Right forelimb (tissue), 1 donor: ENCODE measurements around the gene HSBP1L1.
"Not testable (repeated sequence)": the region's sequence is repeated elsewhere in the genome, so short reads cannot be mapped to it uniquely, and the experiment has no call there.

Experiments used
- DNase-seq: peaks from one replicate; pipeline ENCODE4 v3.0.0-alpha.2; 2018

Gene HSBP1L1

DNA sequence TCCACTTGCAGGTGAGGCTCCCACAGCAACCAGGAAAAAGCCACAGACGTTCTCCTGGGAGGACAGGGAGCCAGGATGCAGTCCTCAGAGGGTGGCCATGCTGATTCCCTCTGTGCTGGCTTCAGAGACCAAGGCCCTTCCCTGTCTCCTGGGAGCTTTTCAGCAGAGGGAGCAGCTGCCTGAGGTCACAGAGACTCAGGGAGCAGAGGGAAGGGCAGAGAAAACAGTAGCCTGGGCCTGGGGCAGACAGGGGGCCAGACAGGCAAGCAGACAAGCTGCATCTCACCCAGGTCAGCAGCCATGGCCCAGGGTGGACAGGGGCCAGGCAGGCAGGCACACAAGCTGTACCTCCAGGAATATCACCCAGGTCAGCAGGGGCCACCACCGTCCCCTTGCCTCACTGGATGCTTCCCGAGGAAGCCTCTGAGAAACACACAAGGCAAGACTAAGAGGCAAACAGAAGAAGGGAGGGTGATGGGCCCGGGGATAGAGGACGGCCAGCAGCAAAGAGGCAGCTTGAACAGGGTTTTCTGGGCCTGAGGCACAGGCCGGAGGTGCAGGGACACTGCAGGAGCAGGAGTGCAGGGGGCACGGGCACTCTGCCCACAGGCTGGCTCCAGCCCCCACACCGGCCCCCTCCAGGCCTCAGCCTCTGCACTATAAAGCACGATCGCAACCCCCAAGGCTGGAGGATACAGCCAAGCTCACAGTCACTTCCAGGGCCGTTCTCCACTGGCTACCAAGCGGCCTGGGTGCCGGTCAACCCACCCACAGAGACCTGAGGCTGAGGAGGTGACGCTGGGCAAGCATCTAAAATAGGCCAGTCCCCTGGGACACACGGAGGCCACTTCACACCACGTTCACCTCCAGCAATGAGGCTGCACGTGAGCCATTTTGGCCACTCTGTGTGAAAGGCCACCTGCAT lies 19.1 kb upstream of the HSBP1L1 start:
- DNase-seq: no peak

DNA sequence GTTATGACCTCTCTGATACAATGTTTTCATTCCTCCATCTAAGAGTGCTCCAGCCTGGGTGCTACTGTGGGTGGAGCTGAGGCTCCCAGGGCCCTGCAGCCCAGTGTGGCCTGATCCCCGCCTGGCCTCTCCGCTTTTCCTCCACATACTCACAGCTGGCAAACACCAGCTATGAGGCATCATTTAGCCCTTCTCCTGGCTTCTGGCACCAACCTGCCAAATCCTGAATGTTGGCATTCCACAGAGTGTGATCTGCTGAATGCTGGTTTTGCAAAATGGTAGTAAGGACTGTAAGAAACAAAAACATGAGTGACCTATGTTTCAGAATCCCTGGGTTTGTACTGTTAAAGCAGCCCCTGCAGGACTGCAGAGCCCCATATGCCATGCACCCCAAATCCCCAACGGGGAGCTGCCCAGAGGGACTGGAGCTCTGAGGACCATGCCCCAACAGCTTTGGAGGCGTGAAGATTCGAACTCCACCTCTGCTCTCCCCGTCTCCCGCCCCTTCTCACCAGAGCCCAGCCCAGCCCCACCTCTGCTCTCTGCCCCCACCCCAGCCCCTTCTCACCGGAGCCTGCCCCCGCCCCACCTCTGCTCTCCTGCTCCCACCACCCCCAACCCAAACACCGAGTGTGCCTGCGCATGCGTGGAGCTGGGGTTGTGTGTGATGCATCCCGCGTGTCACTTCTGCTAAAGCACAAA lies 17.2 kb upstream of the HSBP1L1 start:
- peak; percentile 24 for DNase-seq

DNA sequence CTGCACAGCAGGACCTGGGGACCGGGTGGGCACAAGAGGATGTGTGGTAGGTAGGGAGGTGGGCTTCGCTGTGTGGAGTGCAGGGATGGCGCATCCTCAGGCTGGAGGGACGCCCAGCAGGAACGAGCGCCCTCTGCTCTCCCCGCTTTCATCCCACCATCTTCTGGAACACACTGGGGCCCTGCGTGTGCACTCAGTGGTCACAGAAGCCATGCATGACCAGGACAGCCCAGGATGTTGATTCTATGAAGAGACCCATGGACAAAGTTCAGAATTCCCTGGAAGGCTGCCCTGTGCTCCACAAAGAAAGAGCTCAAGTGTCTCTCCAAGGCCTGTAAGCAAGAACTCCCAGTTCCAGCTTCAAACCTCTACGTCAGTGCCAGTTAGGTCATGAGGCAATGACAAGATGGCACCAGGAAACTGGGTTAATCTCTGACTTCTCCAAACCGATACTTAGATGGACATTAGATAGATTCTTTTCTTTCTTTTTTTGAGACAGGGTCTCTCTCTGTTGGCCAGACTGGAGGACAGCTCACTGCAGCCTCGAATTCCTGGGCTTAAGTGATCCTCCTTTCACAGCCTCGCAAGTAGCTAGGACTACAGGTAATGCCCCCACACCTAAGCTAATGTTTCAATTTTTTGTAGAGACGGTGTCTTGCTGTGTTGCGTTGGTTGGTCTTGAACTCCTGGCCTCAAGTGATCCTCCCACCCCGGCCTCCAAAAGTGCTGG lies 16.4 kb upstream of the HSBP1L1 start:
- peak; percentile 2 for DNase-seq

DNA sequence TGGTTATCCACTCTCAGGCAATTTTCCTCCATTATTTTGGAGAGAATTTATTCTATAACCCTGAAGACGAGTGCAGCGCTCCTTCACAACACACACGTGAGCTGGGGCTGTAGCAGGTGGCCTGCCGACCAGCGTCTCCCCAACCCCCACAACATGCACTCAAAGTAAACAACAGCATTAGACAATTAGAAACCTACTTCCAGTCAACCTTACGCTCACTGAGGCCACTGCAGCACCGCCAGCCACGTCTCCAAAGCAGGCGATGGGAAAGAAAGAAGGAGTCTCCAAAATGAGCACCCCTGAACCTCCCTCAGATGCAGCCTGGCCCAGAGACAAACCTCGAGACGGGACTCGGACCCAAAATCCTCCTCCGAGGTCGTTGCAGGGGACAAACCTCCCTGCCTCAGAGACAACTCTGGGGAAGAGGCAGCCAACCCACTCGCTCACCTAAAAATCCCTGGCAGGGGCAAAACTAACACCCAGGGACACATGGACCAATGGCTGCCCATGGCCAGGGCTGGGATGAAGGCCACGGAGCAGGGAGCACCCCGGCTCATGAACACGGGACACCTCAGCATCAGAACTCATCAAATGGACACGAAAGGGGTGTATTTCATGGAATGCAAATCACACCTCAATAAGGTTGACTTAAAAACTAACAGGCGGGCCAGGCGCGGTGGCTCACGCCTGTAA lies 15.6 kb upstream of the HSBP1L1 start:
- peak; percentile 32 for DNase-seq

DNA sequence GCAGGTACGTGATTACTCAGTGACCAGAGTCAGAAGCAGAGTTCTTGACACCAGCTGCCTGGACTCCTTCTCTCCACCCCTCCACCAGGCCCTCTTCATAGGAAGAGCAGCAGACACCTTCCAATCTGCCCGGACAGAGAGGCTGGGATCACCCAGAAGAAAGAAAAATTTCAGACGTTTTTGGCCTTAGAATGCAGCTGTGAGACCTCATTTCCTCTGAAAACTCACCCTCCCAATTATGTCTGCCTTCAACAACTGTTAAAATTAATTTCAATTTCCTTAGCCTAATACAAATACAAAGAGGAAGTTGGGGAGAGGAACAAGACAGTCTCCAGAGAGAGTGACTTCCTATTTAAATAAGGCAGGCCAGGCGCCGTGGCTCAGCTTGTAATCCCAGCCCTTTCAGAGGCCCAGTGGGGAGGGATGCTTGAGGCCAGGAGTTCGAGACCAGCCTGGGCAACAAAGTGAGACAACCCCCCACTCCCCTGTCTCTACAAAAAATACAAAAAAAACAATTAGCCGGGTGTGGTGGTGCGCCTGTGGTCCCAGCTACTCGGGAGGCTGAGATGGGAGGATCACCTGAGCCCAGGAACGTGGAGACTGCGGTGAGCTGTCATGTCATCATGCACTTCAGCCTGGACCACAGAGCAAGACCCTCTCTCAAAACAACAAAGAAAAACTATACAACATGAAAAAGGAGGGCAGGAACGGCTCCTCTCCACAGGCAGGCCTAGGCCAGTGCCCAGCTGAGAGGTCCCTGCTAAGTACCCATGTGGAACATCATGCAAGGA lies 14.6 kb upstream of the HSBP1L1 start:
- peak; percentile 42 for DNase-seq

DNA sequence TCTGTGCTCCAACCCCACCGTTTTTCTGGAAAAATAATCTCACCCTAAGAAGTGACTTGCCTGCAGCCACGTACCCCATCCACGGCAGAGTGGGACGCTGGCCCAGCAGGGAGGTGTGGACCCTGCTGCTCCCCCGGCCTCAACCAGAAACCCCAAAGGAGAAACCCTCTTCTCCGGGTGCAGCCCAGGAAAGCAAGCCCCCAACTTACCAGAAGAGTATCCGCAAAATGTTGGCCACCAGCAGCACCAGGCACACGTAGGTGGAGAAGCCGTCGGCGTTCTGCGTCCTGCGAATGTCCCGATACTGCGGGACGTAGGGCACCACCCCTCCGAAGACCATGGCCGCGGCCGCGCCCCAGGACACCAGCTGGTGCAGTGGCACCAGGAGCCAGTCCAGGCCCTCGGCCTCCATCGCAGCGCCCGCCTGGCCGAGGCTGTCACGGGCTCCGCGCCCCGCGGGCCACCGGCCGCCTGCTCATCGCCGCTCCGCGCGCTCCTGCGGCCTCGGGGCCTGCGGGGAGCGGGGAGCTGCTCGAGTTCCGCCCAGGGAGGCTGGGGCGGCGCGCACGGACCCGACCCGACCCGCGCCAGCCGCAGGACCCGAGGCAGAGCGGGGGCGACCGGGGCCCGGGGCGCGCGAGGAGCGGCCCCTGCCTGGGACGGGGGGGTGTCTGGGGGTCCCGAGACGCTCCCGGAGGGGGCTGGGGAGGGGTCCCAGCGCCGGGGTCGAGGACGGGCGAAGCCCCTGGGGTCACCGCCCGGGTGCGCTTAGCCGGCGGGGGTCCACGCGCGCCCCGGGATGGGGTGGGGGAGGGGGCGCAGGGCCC lies 13.7 kb upstream of the HSBP1L1 start:
- peak; percentile 58 for DNase-seq

DNA sequence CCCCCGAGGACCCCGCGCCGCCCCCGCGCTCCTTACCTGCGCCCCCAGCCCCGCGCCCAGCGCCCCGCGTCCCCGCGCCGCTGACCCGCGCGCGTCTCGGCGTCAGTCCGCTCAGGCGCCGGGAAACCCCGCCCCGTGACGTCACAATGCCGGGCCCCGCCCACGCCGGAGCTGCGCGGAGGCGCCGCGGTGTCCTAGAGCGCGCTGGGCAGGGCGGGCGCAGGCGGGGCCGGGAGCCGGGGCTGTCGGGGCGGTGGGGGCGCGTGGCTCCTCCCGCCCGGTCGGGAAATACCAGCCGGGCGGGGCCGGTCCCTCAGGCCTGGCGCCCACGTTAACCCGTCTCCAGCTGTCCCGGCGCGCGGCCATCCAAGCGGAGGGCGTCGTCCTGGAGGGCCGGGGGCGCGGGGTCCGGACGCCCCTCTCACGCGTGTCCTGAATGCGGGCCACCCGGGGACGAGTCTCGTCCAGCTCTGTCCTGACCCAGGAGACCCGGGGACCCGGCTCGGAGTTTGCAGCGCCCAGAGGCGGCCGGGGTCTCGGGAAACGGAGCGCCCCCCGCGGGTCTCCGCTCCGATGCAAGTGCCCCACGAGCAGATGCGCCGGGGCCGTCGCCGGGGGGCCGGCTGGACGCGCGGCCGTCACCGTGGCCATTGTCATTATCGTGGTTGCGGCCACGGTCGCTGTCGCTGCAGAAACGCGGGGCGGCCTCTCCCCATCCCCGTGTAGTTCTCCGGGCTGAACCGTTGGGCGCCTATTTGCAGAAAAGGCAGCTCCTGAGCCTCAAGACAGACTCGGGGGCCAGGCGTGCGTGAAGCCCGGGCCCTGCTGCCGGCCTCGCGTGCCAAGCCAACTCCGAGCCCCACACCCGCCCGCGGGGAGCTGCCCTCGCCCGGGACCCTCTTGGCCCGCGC lies 12.6 kb upstream of the HSBP1L1 start, which contains the start of gene SLC66A2:
TSS of gene SLC66A2 (minus strand) at position 109 of the 911 bp plus-strand sequence. CDS start 727 bp downstream, outside the sequence.
- peak; percentile 97 for DNase-seq

DNA sequence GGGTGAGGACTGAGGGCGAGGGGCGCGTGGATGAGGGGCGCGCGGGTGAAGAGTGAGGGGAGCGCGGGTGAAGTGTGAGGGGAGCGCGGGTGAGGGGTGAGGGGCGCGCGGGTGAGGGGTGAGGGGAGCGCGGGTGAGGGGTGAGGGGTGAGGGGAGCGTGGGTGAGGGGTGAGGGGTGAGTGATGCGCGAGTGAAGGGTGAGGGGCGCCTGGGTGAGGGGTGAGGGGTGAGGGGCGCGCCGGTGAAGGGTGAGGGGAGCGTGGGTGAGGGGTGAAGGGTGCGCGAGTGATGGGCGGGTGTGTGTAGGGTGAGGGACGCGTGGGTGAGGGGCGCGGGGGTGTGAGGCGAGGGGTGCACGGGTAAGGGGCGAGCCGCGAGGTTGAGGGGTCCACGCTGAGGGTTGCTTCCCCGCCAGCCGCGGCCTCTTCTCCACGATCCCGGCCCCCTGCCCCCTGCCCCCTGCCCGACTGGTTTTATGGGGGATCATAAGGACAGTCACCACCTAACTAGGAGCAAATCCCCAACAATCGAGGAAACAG lies 11.9 kb upstream of the HSBP1L1 start:
- DNase-seq: peak; percentile 42

DNA sequence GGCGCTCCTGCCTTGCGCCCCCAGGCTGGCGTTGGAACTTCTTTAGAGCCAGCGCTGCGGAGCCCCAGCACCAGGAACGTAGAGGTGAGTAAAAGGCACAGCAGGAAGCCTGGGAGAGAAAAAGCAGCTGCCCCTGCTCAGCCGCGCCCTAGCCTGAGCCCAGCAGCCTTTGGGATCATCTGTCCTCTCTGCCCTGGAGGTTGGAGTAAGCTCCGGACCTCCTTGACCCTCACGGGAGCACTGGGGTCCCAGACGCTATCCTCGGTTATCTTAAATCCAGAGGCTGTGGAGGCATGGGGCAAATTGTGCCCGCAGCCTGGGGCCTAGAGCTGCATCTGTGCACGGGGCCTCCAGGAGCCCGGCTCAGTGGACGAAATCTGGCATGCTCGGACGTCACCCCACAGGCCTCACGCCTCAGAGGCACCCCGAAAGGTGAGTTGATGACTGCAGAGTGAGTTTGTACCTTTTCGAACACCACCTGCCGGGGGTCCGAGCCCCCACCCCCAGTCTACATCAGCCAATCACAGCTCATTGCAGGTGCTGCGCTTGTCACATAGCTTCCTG lies 11.4 kb upstream of the HSBP1L1 start:
- DNase-seq: peak; percentile 39

DNA sequence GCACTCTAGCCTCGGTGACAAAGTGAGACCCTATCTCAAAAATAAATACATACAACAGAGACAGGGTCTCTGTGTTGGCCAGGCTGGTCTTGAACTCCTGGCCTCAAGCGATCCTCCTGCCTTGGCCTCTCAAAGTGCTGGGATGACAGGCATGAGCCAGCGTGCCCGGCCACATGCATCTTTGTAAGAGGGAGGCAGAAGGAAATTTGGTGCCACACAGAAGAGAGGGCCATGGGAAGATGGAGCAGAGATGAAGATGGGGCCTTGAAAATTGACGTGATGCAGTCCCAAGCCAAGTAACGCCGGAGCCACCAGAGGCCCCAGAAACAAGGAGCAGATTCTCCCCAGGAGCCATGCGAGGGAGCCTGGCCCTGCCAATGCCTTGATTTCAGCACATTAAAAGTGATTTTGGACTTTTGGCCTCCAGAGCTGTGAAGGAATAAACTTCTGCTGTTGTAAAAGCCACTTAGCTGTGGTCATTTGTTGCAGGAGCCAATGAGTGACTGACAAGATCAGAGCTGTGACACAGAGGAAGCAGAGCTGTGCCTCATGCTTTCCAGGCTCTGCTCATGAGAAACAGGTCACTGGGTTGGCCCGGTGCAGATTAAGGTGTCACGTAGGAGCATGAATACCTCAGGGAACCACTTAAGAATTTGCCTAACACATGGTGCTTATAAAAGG lies 10.3 kb upstream of the HSBP1L1 start:
- peak; percentile 12 for DNase-seq

DNA sequence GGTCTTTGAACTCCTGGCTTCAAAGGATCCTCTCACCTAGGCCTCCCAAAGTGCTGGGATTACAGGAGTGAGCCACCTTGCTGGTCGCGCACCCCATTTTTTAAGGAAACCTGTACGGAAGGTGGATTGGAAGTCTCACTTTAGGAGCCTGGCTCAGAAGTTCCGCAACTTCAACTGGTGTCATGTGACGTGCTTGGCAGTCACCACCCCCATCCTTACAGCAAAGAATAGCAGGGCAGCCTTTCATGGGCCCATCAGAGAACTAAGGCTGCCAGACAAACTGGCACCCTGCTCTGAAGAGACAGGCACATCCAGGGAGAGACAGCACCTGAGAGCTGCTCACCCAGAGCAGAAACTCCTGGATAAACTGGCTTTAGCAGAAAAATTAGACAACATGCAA lies 9.7 kb upstream of the HSBP1L1 start:
- peak; percentile 20 for DNase-seq

DNA sequence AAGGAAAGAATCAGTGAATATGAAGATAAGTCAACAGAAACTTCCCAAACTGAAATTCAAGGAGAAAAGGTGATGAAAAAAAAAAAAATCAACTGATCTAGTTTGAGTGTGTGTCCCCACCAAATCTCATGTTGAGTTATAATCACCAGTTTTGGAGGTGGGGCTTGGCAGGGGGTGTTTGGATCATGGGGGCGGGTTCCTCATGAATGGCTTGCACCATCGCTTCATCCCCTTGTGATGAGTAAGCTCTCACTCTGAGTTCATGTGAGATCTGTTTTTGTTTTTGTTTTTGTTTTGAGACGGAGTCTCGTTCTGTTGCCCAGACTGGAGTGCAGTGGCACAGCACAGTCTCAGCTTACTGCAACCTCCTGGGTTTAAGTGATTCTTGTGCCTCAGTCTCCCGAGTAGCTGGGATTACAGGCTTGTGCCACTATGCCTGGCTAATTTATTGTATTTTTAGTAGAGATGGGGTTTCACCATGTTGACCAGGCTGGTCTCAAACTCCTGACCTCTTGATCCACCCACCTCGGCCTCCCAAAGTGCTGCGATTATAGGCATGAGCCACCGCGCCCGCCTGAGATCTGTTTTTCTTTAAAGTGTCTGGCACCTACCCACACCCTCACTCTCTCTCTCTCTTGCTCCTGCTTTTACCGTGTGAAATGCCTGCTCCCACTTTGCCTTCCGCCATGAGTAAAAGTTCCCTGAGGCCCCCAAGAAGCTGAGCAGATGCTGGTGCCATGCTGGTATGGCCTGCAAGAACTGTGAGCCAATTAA lies 9.0 kb upstream of the HSBP1L1 start:
- DNase-seq: no peak

DNA sequence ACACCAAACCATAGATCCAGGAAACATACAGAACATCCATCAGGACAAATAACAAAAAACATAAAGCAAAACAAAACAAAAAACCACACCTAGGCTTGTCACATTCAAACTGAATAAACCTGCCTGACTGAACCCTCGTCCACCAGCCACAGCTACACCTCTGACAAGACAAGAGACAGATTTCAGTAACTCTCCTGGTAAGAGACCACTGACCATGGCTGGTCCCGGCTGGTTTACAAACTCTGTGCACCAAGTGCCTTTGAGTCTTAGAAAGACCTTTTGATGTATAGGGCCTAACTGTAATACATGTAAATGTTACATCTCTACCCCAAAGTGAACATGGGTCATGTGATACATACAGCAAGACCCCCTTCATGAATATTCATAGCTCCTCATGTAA lies 8.2 kb upstream of the HSBP1L1 start:
- DNase-seq: no peak

DNA sequence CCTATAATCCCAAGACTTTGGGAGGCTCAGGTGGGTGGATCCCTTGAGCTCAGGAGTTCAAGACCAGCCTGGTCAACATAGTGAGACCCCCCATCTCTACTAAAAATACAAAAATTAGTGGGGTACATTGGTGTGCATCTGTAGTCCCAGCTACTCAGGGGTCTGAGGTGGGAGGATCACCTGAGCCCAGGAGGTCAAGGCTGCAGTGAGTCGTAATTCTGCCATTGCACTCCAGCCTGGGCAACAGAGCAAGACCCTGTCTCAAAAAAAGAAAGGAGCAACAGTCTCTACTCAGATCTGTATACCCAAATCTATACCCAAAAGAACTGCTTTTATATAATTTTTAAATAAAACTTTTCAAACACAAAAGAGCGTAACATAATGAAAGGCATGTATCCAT lies 5.5 kb upstream of the HSBP1L1 start:
- no peak for DNase-seq

DNA sequence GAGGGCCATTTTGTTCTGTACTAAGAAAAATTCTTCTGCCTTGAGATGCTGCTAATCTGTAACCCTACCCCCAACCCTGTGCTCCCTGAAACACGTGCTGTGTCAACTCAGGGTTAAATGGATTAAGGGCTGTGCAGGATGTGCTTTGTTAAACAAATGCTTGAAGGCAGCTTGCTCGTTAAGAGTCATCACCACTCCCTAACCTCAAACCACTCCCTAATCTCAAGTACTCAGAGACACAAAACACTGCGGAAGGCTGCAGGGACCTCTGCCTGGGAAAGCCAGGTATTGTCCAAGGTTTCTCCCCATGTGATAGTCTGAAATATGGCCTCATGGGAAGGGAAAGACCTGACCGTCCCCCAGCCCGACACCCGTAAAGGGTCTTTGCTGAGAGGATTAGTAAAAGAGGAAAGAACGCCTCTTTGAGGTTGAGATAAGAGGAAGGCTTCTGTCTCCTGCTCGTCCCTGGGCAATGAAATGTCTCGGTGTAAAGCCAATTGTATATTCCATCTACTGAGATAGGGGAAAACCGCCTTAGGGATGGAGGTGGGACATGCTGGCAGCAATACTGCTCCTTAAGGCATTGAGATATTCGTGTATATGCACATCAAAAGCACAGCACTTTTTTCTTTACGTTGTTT lies 4.2 kb upstream of the HSBP1L1 start:
- not testable (repeated sequence) for DNase-seq

DNA sequence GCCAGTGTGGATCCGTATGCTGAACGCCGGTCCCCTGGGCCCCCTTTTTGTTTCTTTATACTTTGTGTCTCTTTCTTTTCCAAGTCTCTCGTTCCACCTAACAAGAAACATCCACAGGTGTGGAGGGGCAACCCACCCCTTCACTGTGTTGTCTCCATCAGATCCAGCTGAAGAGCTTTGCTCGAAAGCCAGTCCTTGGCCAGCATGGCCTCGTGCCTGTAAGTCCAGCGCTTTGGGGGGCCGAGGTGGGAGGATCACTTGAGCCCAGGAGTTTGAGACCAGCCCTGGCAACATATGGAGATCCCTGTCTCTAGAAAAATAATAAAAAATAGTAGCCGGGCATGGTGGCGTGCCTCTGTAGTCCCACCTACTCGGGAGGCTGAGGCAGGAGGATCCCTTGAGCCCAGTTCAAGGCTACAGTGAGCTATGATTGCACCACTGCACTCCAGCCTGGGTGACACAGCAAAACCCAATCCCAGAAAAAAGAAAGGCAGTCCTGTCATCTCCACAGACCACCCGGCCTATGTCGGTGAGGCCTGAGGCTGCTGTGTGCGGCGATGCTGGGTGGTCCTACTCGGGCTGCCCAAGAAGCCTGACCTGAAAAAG lies 3.4 kb upstream of the HSBP1L1 start:
- DNase-seq: no peak
